ENCODE data around the gene ZC3HAV1.

The ZC3HAV1 gene

GRCh38 chr7:139099172-139099947, 10.2 kb downstream of the ZC3HAV1 start:
- H3K79me1 ChIP-seq (ENCODE audit: low read length) = peaks cover 2% of the 10 kb centered on the region
- peaks cover 0 to 4% of the 10 kb centered on the region in 2 experiments for H3K4me1 ChIP-seq (ENCODE audit: control insufficient read depth in 1 of 2, insufficient read depth in 2 of 2, low read length in 2 of 2)
- no peak overlapping the region for H4K8ac ChIP-seq (ENCODE audit: low read depth, low read length)
- H3K4ac ChIP-seq (ENCODE audit: low read depth, low read length) = no peak overlapping the region
- no peak overlapping the region for H3K9ac ChIP-seq (ENCODE audit: low read length)
- no peaks in the 10 kb centered on the region for H3K27me3 ChIP-seq (ENCODE audit: insufficient read depth, low read length)
- H3K14ac ChIP-seq (ENCODE audit: low read length) = no peak overlapping the region
- no peak overlapping the region for H3K4me2 ChIP-seq (ENCODE audit: low read length)
- WGBS (ENCODE audit: extremely low coverage, insufficient coverage, insufficient read length) = no CpG with 5 or more reads among the region's 8 CpGs
- DNase-seq = no peak
- H3K18ac ChIP-seq (ENCODE audit: low read length) = no peak overlapping the region
- peaks cover 1% of the 10 kb centered on the region for H3K9me3 ChIP-seq (ENCODE audit: insufficient read depth, low read depth, low read length)
- H3K27ac ChIP-seq (ENCODE audit: low read depth, low read length) = no peak overlapping the region
- no peak overlapping the region for H3K4me3 ChIP-seq (ENCODE audit: low read depth, low read length)
- no peak overlapping the region for H2BK5ac ChIP-seq (ENCODE audit: low read depth, low read length, poor library complexity)
- H2AFZ ChIP-seq (ENCODE audit: insufficient read depth, low read length, poor library complexity) = no peak overlapping the region
- H2BK120ac ChIP-seq (ENCODE audit: insufficient read depth, low read length, poor library complexity) = no peak overlapping the region
- no peaks in the 10 kb centered on the region for H3K36me3 ChIP-seq (ENCODE audit: control insufficient read depth in 1 of 2, insufficient read depth in 2 of 2, low read length in 2 of 2)
- no peaks in the 10 kb centered on the region for H3K79me2 ChIP-seq (ENCODE audit: control insufficient read depth, insufficient read depth, low read length, poor library complexity)
- H2AK5ac ChIP-seq (ENCODE audit: low read length) = no peak overlapping the region
- H4K12ac ChIP-seq (ENCODE audit: low read depth, low read length) = no peak overlapping the region
- no peak overlapping the region for H2BK12ac ChIP-seq (ENCODE audit: low read length)
- H3K23ac ChIP-seq (ENCODE audit: low read length) = no peak overlapping the region
- no peak overlapping the region for H4K91ac ChIP-seq (ENCODE audit: low read depth, low read length)

GRCh38 chr7:139095194-139095659, 14.3 kb downstream of the ZC3HAV1 start:
- Histone ChIP-seq H4K91ac (ENCODE audit: low read depth, low read length) (no peak overlapping the region), H4K8ac (ENCODE audit: low read depth, low read length) (no peak overlapping the region), H2AK5ac (ENCODE audit: low read length) (no peak overlapping the region), H3K4me1 (ENCODE audit: control insufficient read depth in 1 of 2, insufficient read depth in 2 of 2, low read length in 2 of 2) (peaks cover 0 to 4% of the 10 kb centered on the region in 2 experiments), H3K36me3 (ENCODE audit: control insufficient read depth in 1 of 2, insufficient read depth in 2 of 2, low read length in 2 of 2) (no peaks in the 10 kb centered on the region), H3K23ac (ENCODE audit: low read length) (no peak overlapping the region), H3K9me3 (ENCODE audit: insufficient read depth, low read depth, low read length) (no peaks in the 10 kb centered on the region), H3K27me3 (ENCODE audit: insufficient read depth, low read length) (no peaks in the 10 kb centered on the region), H3K4me3 (ENCODE audit: low read depth, low read length) (no peak overlapping the region), H3K4me2 (ENCODE audit: low read length) (no peak overlapping the region), H3K4ac (ENCODE audit: low read depth, low read length) (no peak overlapping the region), H3K79me2 (ENCODE audit: control insufficient read depth, insufficient read depth, low read length, poor library complexity) (no peaks in the 10 kb centered on the region), H3K18ac (ENCODE audit: low read length) (no peak overlapping the region), H2BK5ac (ENCODE audit: low read depth, low read length, poor library complexity) (no peak overlapping the region), H3K14ac (ENCODE audit: low read length) (no peak overlapping the region), H2AFZ (ENCODE audit: insufficient read depth, low read length, poor library complexity) (no peak overlapping the region), H2BK120ac (ENCODE audit: insufficient read depth, low read length, poor library complexity) (no peak overlapping the region), H3K9ac (ENCODE audit: low read length) (no peak overlapping the region), H3K79me1 (ENCODE audit: low read length) (peaks cover 2% of the 10 kb centered on the region), H3K27ac (ENCODE audit: low read depth, low read length) (no peak overlapping the region), H2BK12ac (ENCODE audit: low read length) (no peak overlapping the region), H4K12ac (ENCODE audit: low read depth, low read length) (no peak overlapping the region)
- no CpG with 5 or more reads among the region's 13 CpGs for WGBS (ENCODE audit: extremely low coverage, insufficient coverage, insufficient read length)
- DNase-seq = peak in 1 of 2 donors; percentile 11

- no peaks in the 10 kb centered on the region for H3K27me3 ChIP-seq (ENCODE audit: insufficient read depth, low read length)
- no peak overlapping the region for H3K23ac ChIP-seq (ENCODE audit: low read length)
- no peak overlapping the region for H2AFZ ChIP-seq (ENCODE audit: insufficient read depth, low read length, poor library complexity)
- H3K9ac ChIP-seq (ENCODE audit: low read length) = peak overlapping the region; percentile 12
- H3K4me1 ChIP-seq (ENCODE audit: control insufficient read depth in 1 of 2, insufficient read depth in 2 of 2, low read length in 2 of 2) = peaks cover 0 to 4% of the 10 kb centered on the region in 2 experiments
- no peak overlapping the region for H3K18ac ChIP-seq (ENCODE audit: low read length)
- no CpG with 5 or more reads among the region's 9 CpGs for WGBS (ENCODE audit: extremely low coverage, insufficient coverage, insufficient read length)
- H2AK5ac ChIP-seq (ENCODE audit: low read length) = no peak overlapping the region
- H3K14ac ChIP-seq (ENCODE audit: low read length) = no peak overlapping the region
- H2BK5ac ChIP-seq (ENCODE audit: low read depth, low read length, poor library complexity) = no peak overlapping the region
- H3K9me3 ChIP-seq (ENCODE audit: insufficient read depth, low read depth, low read length) = no peaks in the 10 kb centered on the region
- no peak overlapping the region for H2BK12ac ChIP-seq (ENCODE audit: low read length)
- H4K8ac ChIP-seq (ENCODE audit: low read depth, low read length) = no peak overlapping the region
- H3K4me3 ChIP-seq (ENCODE audit: low read depth, low read length) = no peak overlapping the region
- H3K4me2 ChIP-seq (ENCODE audit: low read length) = no peak overlapping the region
- peaks cover 2% of the 10 kb centered on the region for H3K79me1 ChIP-seq (ENCODE audit: low read length)
- H4K12ac ChIP-seq (ENCODE audit: low read depth, low read length) = no peak overlapping the region
- H3K4ac ChIP-seq (ENCODE audit: low read depth, low read length) = no peak overlapping the region
- no peak overlapping the region for H3K27ac ChIP-seq (ENCODE audit: low read depth, low read length)
- DNase-seq = no peak
- H4K91ac ChIP-seq (ENCODE audit: low read depth, low read length) = no peak overlapping the region
- H2BK120ac ChIP-seq (ENCODE audit: insufficient read depth, low read length, poor library complexity) = no peak overlapping the region
- no peaks in the 10 kb centered on the region for H3K79me2 ChIP-seq (ENCODE audit: control insufficient read depth, insufficient read depth, low read length, poor library complexity)
- no peaks in the 10 kb centered on the region for H3K36me3 ChIP-seq (ENCODE audit: control insufficient read depth in 1 of 2, insufficient read depth in 2 of 2, low read length in 2 of 2)
Measured at GRCh38 chr7:139094596-139094995, 14.9 kb downstream of the ZC3HAV1 start.

DNA sequence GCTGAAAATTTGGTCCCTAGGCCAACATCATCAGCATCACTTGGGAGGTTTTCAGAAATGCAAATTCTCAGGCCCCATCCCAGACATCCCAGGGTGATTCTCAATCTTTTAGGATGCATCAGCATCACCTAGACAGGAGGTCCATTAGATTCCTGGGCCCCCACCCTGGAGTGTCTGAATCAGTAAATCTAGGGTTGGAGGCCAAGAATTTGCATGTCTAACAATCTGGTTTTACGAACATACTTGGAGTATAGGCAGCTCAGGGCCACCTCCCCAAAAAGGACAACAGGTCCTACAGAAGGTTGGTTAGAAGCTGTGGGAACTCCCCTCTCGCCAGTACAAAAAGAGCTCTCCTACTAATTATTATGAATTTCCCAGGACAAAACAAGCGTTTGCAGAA, 15.5 kb downstream of the ZC3HAV1 start:
- Histone ChIP-seq H3K23ac (ENCODE audit: low read length) (no peak overlapping the region), H3K4ac (ENCODE audit: low read depth, low read length) (no peak overlapping the region), H3K14ac (ENCODE audit: low read length) (no peak overlapping the region), H2AK5ac (ENCODE audit: low read length) (no peak overlapping the region), H3K4me1 (ENCODE audit: control insufficient read depth in 1 of 2, insufficient read depth in 2 of 2, low read length in 2 of 2) (peaks cover 0 to 4% of the 10 kb centered on the region in 2 experiments), H2BK12ac (ENCODE audit: low read length) (no peak overlapping the region), H3K27ac (ENCODE audit: low read depth, low read length) (no peak overlapping the region), H3K18ac (ENCODE audit: low read length) (no peak overlapping the region), H3K36me3 (ENCODE audit: control insufficient read depth in 1 of 2, insufficient read depth in 2 of 2, low read length in 2 of 2) (no peaks in the 10 kb centered on the region), H3K4me3 (ENCODE audit: low read depth, low read length) (no peak overlapping the region), H4K8ac (ENCODE audit: low read depth, low read length) (no peak overlapping the region), H3K4me2 (ENCODE audit: low read length) (no peak overlapping the region), H4K91ac (ENCODE audit: low read depth, low read length) (no peak overlapping the region), H4K12ac (ENCODE audit: low read depth, low read length) (no peak overlapping the region), H3K79me2 (ENCODE audit: control insufficient read depth, insufficient read depth, low read length, poor library complexity) (no peaks in the 10 kb centered on the region), H3K9ac (ENCODE audit: low read length) (no peak overlapping the region), H2BK5ac (ENCODE audit: low read depth, low read length, poor library complexity) (no peak overlapping the region), H3K27me3 (ENCODE audit: insufficient read depth, low read length) (no peaks in the 10 kb centered on the region), H2AFZ (ENCODE audit: insufficient read depth, low read length, poor library complexity) (no peak overlapping the region), H2BK120ac (ENCODE audit: insufficient read depth, low read length, poor library complexity) (no peak overlapping the region), H3K79me1 (ENCODE audit: low read length) (peaks cover 2% of the 10 kb centered on the region), H3K9me3 (ENCODE audit: insufficient read depth, low read depth, low read length) (no peaks in the 10 kb centered on the region)
- no peak for DNase-seq
- WGBS (ENCODE audit: extremely low coverage, insufficient coverage, insufficient read length) = no CpG with 5 or more reads among the region's 3 CpGs

All from trophoblast cell (in vitro differentiated cells and primary cell).